GM19238 (cell line): ENCODE data around the gene MRPL21.

ENCODE experiments used
- DNase-seq: peaks from one replicate; pipeline ENCODE4 v3.0.0; 2011; ENCODE audit warnings: low spot score; ENCODE audit not compliant: insufficient read length

The MRPL21 gene

GRCh38 chr11:68841718-68842426 is 61.8 kb downstream of the MRPL21 start, which contains the start of gene CPT1A:
TSS of gene CPT1A (minus strand) at chr11:68841916. CDS start at chr11:68815474, 26,442 bp downstream.
- peak; percentile 77 for DNase-seq
